ENCODE results near the gene FAM168A.

DNA sequence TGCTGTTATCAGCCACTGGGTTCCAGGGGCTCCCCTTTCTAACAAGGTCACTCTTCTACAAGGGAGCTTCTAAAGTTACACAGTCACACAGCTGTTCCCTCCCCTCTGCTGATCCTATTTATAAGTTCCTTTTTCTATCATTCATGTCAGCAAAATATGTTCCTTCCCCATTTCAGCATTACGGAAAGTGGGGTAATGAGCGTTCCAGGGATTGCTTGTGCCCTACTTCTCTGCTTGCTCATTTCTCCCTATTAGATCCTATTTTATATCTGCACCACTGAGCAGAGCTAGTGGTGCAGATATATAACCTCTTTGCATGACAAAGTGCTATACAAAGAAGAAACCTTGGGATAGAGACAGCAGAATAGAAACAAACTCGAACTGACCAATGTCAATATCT is 25.8 kb upstream of the FAM168A start:
- TF ChIP-seq CTCF (conservative IDR thresholded peaks at IDR 0.05 in 1 of 2, IDR thresholded peaks at IDR 0.05 in 1 of 2; ENCODE audit: low read depth in 1 of 2, low read length in 2 of 2) (no peak), EZH2 (IDR thresholded peaks at IDR 0.05; ENCODE audit: low read length, missing control alignments) (no peak)
